SK-N-SH (cell line): Measurements from ENCODE around the gene RAPGEF3. TPM values are rescaled to one million over a fixed set of nuclear protein-coding genes. Genes with fewer than 3 reads are reported as not detected.

Experiments used
- CTCF ChIA-PET: fragments of 300-600, 350-600 bp; formaldehyde crosslinking; extraction: SDS; loops from one replicate; lab custom pipeline; 2021; lab: Yijun Ruan, JAX
- POLR2A ChIA-PET: fragments of 350-600 bp; sonication (Branson Sonifier 250); formaldehyde crosslinking; extraction: SDS; loops from one replicate; lab custom pipeline; 2020; ENCODE audit warnings: antibody characterized with exemption, inconsistent platforms; lab: Yijun Ruan, JAX
- DNase-seq: peaks from one replicate; pipeline ENCODE4 v3.0.0; 2012
- H2AFZ ChIP-seq: fragments of 200-600 bp; sonication (generic); 2 replicates; pipeline ENCODE4 v1.8.1; 2016; ENCODE audit warnings: antibody characterized with exemption, mild to moderate bottlenecking, low read depth
- H3F3A ChIP-seq: fragments of 200-600 bp; sonication (generic); replicated peaks from 2 replicates; pipeline ENCODE3; 2016; ENCODE audit warnings: antibody characterized with exemption, mild to moderate bottlenecking; ENCODE audit not compliant: insufficient read depth
- H3K27ac ChIP-seq, 2 experiments: fragments of 200-500 bp in 1 of 2; fragments of 200-600 bp in 1 of 2; sonication (Bioruptor generic) in 1 of 2; sonication (generic), shearing (Covaris generic) in 1 of 2; 2 replicates each; pipeline versions ENCODE4 v1.5.1 to v1.6.1; 2014 to 2016; ENCODE audit warnings: low read depth in 2 of 2, inconsistent platforms in 1 of 2, low read length in 1 of 2, mild to moderate bottlenecking in 1 of 2, mixed read lengths in 1 of 2
- H3K27me3 ChIP-seq: fragments of 200-600 bp; sonication (generic), shearing (Covaris generic); 2 replicates; pipeline ENCODE4 v1.6.1; 2016; ENCODE audit warnings: mixed run types; ENCODE audit not compliant: insufficient read depth
- H3K36me3 ChIP-seq, 2 experiments: fragments of 200-500 bp in 1 of 2; fragments of 200-600 bp in 1 of 2; sonication (Bioruptor generic) in 1 of 2; sonication (generic) in 1 of 2; replicated peaks in 1 of 2; 2 replicates each; pipeline versions ENCODE3 to v1.5.1; 2014 to 2016; ENCODE audit warnings: low read length in 1 of 2, mild to moderate bottlenecking in 1 of 2; ENCODE audit not compliant: insufficient read depth in 2 of 2, control insufficient read depth in 1 of 2
- H3K4me1 ChIP-seq, 2 experiments: fragments of 200-500 bp in 1 of 2; fragments of 200-600 bp in 1 of 2; sonication (Bioruptor generic) in 1 of 2; sonication (generic), shearing (Covaris generic) in 1 of 2; 2 replicates each; pipeline versions ENCODE4 v1.5.1 to v1.6.1; 2014 to 2016; ENCODE audit warnings: low read depth in 1 of 2, low read length in 1 of 2, mixed run types in 1 of 2; ENCODE audit not compliant: insufficient read depth in 2 of 2, control insufficient read depth in 1 of 2
- H3K4me2 ChIP-seq: fragments of 200-600 bp; sonication (generic), shearing (Covaris generic); 2 replicates; pipeline ENCODE4 v1.6.1; 2017; ENCODE audit warnings: mixed run types
- H3K4me3 ChIP-seq, 2 experiments: fragments of 200-500 bp in 1 of 2; fragments of 200-600 bp in 1 of 2; sonication (Bioruptor generic) in 1 of 2; sonication (generic), shearing (Covaris generic) in 1 of 2; 2 replicates each; pipeline versions ENCODE4 v1.5.1 to v1.8.1; 2014 to 2016; ENCODE audit warnings: low read depth in 2 of 2, inconsistent platforms in 1 of 2, low read length in 1 of 2, mild to moderate bottlenecking in 1 of 2, mixed read lengths in 1 of 2, moderate library complexity in 1 of 2
- H3K79me2 ChIP-seq: fragments of 200-600 bp; sonication (generic); 2 replicates; pipeline ENCODE4 v1.8.1; 2017; ENCODE audit warnings: mild to moderate bottlenecking; ENCODE audit not compliant: insufficient read depth
- H3K9ac ChIP-seq: fragments of 200-600 bp; sonication (generic); 2 replicates; pipeline ENCODE4 v1.6.1; 2017; ENCODE audit warnings: mixed run types
- H3K9me2 ChIP-seq: fragments of 200-600 bp; sonication (generic); 2 replicates; pipeline ENCODE4 v1.6.1; 2017; ENCODE audit warnings: mixed run types
- H3K9me3 ChIP-seq: fragments of 200-600 bp; sonication (generic); 2 replicates; pipeline ENCODE4 v1.6.1; 2017; ENCODE audit warnings: mixed run types, mild to moderate bottlenecking, moderate library complexity
- H4K20me1 ChIP-seq: fragments of 200-600 bp; sonication (generic); 2 replicates; pipeline ENCODE4 v1.6.1; 2017; ENCODE audit warnings: mild to moderate bottlenecking, mixed run types; ENCODE audit not compliant: insufficient read depth
- CHD2 ChIP-seq: fragments of 150-350 bp; IDR thresholded peaks from 2 replicates; pipeline ENCODE4 v1.6.1; 2018; ENCODE audit warnings: low read length; ENCODE audit not compliant: partially characterized antibody
- ELF1 ChIP-seq: IDR thresholded peaks from 2 replicates; pipeline ENCODE4 v1.4.0; 2012
- EZH2phosphoT487 ChIP-seq: fragments of 200-600 bp; sonication (generic); IDR thresholded peaks from 2 replicates; pipeline ENCODE4 v1.6.1; 2017; ENCODE audit warnings: low read depth, mixed run types, mild to moderate bottlenecking, antibody characterized with exemption, moderate library complexity, borderline replicate concordance
- FOXJ3 ChIP-seq: sonication (generic); formaldehyde crosslinking; IDR thresholded peaks from 2 replicates; pipeline ENCODE4 v1.5.1; 2020; ENCODE audit warnings: mild to moderate bottlenecking, missing genetic modification reagents
- GABPA ChIP-seq: IDR thresholded peaks from 2 replicates; pipeline ENCODE4 v1.4.0; 2012; ENCODE audit warnings: low read depth, mild to moderate bottlenecking
- GATA2 ChIP-seq: sonication (generic); formaldehyde crosslinking; IDR thresholded peaks from 2 replicates; pipeline ENCODE4 v1.5.0; 2020; ENCODE audit warnings: mild to moderate bottlenecking, missing genetic modification reagents
- JUND ChIP-seq: IDR thresholded peaks from 2 replicates; pipeline ENCODE4 v1.4.0; 2012
- MXI1 ChIP-seq: IDR thresholded peaks from 2 replicates; pipeline ENCODE4 v1.6.1; 2012; ENCODE audit warnings: mild to moderate bottlenecking, low read depth, low read length, improper control_type of control experiment
- POLR2AphosphoS5 ChIP-seq: IDR thresholded peaks from 2 replicates; pipeline ENCODE4 v1.6.1; 2012; ENCODE audit warnings: low read depth, low read length
- RCOR1 ChIP-seq: fragments of 150-350 bp; IDR thresholded peaks from 2 replicates; pipeline ENCODE4 v1.6.1; 2017; ENCODE audit warnings: antibody characterized with exemption, low read length
- RFX5 ChIP-seq: IDR thresholded peaks from 2 replicates; pipeline ENCODE4 v1.6.1; 2012; ENCODE audit warnings: mild to moderate bottlenecking, improper control_type of control experiment, low read length
- TCF12 ChIP-seq: IDR thresholded peaks from 2 replicates; pipeline ENCODE4 v1.4.0; 2012
- TEAD4 ChIP-seq: IDR thresholded peaks from 2 replicates; pipeline ENCODE4 v1.4.0; 2012; ENCODE audit warnings: mild to moderate bottlenecking, borderline replicate concordance; ENCODE audit not compliant: insufficient read depth
- YY1 ChIP-seq: IDR thresholded peaks from 2 replicates; pipeline ENCODE4 v1.4.0; 2012; ENCODE audit warnings: low read depth, mild to moderate bottlenecking
- WGBS: methylation state at CpG from one replicate; pipeline ENCODE4 v1.1.6; 2017; ENCODE audit warnings: low lambda C conversion rate; 5-methylcytosine and 5-hydroxymethylcytosine counted together
- polyA plus RNA-seq, 3 experiments: library from polyadenylated mRNA; depleted of rRNA; stranded (reverse); fragments of >200 nt; gene quantifications; 2 replicates each; pipeline ENCODE4 v1.2.3, GENCODE V29; 2012
- TF ChIP-seq, protein P1 (sequence below): fragments of 150-350 bp; IDR thresholded peaks from 2 replicates; pipeline ENCODE4 v1.6.1; 2016; ENCODE audit warnings: mild to moderate bottlenecking, low read depth, low read length
- TF ChIP-seq, protein P2 (sequence below): fragments of 150-350 bp; IDR thresholded peaks from 2 replicates; pipeline ENCODE4 v1.6.1; 2017; ENCODE audit warnings: antibody characterized with exemption, low read length, low read depth, borderline replicate concordance
- TF ChIP-seq, protein P3 (sequence below): IDR thresholded peaks from 2 replicates; pipeline ENCODE4 v1.6.1; 2012; ENCODE audit warnings: mild to moderate bottlenecking, low read depth, low read length, moderate library complexity

Gene RAPGEF3
- polyA plus RNA-seq, 1 of the 3 experiments (the other 2 are of a cell fraction): 0.90 TPM

DNA sequence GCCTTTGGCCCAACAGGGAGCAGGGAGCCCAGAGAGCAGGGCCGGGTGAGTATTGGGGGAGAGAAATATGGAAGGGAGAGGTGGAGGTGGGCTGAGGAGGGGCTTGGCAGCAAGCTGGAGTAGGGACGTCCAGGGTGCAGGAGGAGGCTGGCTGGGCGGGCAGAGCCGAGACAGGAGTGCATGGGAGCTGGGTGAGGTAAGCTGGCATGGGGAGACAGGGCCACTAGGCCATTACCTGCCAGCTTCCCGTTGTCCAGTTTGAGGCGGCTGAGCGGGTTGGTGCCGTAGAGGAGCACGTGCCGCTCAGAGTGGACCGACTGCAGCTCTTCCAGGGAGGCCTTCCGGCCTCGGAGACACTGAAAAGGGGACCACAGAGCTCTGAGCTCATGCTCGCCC lies 32.7 kb upstream of the RAPGEF3 start:
- ChIA-PET POLR2A (interaction anchor here (0.8 kb wide), 1 partner anchor 10 kb away, joined by 3 read pairs; no protein-coding TSS in a partner anchor), CTCF (interaction anchor here (1.1 to 5.8 kb wide), 8 partner anchors 12 to 155 kb away, joined by 3 to 62 read pairs (median 18); no protein-coding TSS in a partner anchor)
- Histone ChIP-seq H3K79me2 (no peaks in the 10 kb centered on the region), H3F3A (no peaks in the 10 kb centered on the region), H3K4me2 (no peak overlapping the region), H3K4me1 (peaks cover 0 to 5% of the 10 kb centered on the region in 2 experiments; a peak in 1 of 4 replicates), H3K9me3 (no peaks in the 10 kb centered on the region)
- TF ChIP-seq MXI1 (no peak), EZH2phosphoT487 (no peak), RFX5 (no peak), GATA2 (CRISPR knock-in tag) (no peak), YY1 (no peak), CHD2 (no peak), POLR2AphosphoS5 (no peak), FOXJ3 (CRISPR knock-in tag) (no peak), TCF12 (no peak), TEAD4 (no peak), RCOR1 (no peak)
- TF ChIP-seq, protein P1, sequence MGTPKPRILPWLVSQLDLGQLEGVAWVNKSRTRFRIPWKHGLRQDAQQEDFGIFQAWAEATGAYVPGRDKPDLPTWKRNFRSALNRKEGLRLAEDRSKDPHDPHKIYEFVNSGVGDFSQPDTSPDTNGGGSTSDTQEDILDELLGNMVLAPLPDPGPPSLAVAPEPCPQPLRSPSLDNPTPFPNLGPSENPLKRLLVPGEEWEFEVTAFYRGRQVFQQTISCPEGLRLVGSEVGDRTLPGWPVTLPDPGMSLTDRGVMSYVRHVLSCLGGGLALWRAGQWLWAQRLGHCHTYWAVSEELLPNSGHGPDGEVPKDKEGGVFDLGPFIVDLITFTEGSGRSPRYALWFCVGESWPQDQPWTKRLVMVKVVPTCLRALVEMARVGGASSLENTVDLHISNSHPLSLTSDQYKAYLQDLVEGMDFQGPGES: no peak
- TF ChIP-seq, protein P2, sequence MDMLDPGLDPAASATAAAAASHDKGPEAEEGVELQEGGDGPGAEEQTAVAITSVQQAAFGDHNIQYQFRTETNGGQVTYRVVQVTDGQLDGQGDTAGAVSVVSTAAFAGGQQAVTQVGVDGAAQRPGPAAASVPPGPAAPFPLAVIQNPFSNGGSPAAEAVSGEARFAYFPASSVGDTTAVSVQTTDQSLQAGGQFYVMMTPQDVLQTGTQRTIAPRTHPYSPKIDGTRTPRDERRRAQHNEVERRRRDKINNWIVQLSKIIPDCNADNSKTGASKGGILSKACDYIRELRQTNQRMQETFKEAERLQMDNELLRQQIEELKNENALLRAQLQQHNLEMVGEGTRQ: no peak
- TF ChIP-seq, all 33 proteins: peak for 0
- Histone ChIP-seq H3K36me3 (peaks cover 38 to 87% of the 10 kb centered on the region in 2 experiments), H3K27me3 (no peaks in the 10 kb centered on the region), H4K20me1 (no peaks in the 10 kb centered on the region), H3K4me3 (no peak overlapping the region), H2AFZ (no peak overlapping the region), H3K9me2 (no peaks in the 10 kb centered on the region), H3K9ac (no peak overlapping the region), H3K27ac (no peak overlapping the region)
- no peak for DNase-seq
- WGBS: 94% methylated on average over 11 of the region's 14 CpGs

DNA sequence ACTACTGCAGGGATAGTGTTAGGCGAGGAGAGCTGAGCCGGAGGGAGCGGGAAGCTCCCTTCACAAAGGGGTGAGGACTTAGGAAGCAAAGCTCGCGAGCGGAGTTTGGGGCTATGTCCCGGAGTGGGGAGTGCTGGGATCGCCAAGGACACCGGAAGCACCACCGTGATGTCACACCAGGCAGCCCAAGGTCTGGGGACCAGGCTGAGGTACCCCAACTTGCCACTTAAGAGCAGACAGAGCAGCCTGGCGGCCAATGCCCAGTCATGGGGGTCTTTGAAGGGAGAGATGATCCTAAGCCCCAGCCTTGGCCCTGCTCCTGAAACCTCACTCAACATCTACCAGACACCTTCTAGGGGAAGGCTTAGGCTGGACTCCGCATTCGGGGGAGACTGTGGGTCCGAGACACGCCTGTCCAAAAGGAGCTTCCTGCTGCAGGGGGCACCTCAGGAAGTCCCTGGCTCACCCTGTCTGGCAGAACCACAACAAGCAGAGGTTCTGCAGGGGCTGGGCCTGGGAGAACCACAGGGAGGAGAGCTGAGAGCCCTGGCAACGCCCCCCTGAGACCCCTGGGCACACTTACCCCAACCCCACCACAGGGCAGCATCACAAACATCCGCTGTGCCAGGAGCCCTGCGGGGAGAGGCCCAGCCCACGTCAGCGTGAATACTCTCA lies 32.1 kb upstream of the RAPGEF3 start:
- no peaks in the 10 kb centered on the region for H4K20me1 ChIP-seq
- H3K4me3 ChIP-seq: no peak overlapping the region
- peaks cover 43 to 90% of the 10 kb centered on the region in 2 experiments for H3K36me3 ChIP-seq
- no peaks in the 10 kb centered on the region for H3F3A ChIP-seq
- DNase-seq: no peak
- H3K9me3 ChIP-seq: no peaks in the 10 kb centered on the region
- POLR2A ChIA-PET: interaction anchor here (0.8 kb wide), 1 partner anchor 11 kb away, joined by 3 read pairs; no protein-coding TSS in a partner anchor
- H2AFZ ChIP-seq: no peak overlapping the region
- H3K27ac ChIP-seq: no peak overlapping the region
- no peaks in the 10 kb centered on the region for H3K79me2 ChIP-seq
- no peaks in the 10 kb centered on the region for H3K9me2 ChIP-seq
- no peaks in the 10 kb centered on the region for H3K27me3 ChIP-seq
- WGBS: 94% methylated on average over 16 of the region's 20 CpGs
- H3K9ac ChIP-seq: no peak overlapping the region
- CTCF ChIA-PET: interaction anchor here (1.1 to 5.8 kb wide), 9 partner anchors 11 to 154 kb away, joined by 3 to 62 read pairs (median 13); no protein-coding TSS in a partner anchor
- H3K4me1 ChIP-seq: peaks cover 0 to 5% of the 10 kb centered on the region in 2 experiments; a peak in 1 of 4 replicates
- H3K4me2 ChIP-seq: no peak overlapping the region
- no peak for TF ChIP-seq ELF1
- TF ChIP-seq RCOR1: no peak
- TF ChIP-seq, protein P3, sequence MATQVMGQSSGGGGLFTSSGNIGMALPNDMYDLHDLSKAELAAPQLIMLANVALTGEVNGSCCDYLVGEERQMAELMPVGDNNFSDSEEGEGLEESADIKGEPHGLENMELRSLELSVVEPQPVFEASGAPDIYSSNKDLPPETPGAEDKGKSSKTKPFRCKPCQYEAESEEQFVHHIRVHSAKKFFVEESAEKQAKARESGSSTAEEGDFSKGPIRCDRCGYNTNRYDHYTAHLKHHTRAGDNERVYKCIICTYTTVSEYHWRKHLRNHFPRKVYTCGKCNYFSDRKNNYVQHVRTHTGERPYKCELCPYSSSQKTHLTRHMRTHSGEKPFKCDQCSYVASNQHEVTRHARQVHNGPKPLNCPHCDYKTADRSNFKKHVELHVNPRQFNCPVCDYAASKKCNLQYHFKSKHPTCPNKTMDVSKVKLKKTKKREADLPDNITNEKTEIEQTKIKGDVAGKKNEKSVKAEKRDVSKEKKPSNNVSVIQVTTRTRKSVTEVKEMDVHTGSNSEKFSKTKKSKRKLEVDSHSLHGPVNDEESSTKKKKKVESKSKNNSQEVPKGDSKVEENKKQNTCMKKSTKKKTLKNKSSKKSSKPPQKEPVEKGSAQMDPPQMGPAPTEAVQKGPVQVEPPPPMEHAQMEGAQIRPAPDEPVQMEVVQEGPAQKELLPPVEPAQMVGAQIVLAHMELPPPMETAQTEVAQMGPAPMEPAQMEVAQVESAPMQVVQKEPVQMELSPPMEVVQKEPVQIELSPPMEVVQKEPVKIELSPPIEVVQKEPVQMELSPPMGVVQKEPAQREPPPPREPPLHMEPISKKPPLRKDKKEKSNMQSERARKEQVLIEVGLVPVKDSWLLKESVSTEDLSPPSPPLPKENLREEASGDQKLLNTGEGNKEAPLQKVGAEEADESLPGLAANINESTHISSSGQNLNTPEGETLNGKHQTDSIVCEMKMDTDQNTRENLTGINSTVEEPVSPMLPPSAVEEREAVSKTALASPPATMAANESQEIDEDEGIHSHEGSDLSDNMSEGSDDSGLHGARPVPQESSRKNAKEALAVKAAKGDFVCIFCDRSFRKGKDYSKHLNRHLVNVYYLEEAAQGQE: no peak
- TF ChIP-seq MXI1: no peak
- TF ChIP-seq EZH2phosphoT487: no peak
- TF ChIP-seq GABPA: no peak
- no peak for TF ChIP-seq JUND
- no peak for TF ChIP-seq FOXJ3 (CRISPR knock-in tag)
- TF ChIP-seq, protein P2: no peak
- TF ChIP-seq, protein P1: no peak
- no peak for TF ChIP-seq RFX5
- no peak for TF ChIP-seq TEAD4
